T-helper 2 cell (primary cell): ENCODE data around the gene OR6B1.
"Not testable (repeated sequence)": the region's sequence is repeated elsewhere in the genome, so short reads cannot be mapped to it uniquely, and the experiment has no call there.

Experiments
- DNase-seq, 5 experiments: peaks; one replicate each; pipeline versions ENCODE4 v3.0.0 to v3.0.0-alpha.2; 2012 to 2022

The OR6B1 gene

DNA sequence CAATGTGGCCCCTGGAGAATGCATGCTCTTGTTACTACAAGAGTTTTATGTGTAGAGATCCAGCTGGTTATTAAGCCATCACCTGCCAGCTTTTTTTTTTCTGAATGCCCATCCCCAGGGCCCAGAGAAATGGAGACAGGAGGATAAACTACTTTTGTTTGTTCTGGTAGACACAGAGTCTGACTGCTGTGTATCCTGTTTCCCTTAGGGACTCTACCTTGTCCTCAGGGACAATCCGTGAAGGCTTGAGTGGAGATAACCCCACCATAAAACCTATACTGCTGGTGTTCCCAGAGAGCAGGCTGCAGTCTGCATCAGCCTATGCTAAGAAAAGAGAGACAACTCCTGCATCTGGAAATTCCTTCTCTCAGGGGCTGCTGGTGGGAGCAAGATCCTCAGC lies 48.5 kb downstream of the OR6B1 start, which contains the start of gene OR2A5:
Gene OR2A5 (plus strand): TSS at position 301 of the 400 bp plus-strand sequence. CDS start 1,454 bp downstream, outside the sequence.
- DNase-seq: no peak

DNA sequence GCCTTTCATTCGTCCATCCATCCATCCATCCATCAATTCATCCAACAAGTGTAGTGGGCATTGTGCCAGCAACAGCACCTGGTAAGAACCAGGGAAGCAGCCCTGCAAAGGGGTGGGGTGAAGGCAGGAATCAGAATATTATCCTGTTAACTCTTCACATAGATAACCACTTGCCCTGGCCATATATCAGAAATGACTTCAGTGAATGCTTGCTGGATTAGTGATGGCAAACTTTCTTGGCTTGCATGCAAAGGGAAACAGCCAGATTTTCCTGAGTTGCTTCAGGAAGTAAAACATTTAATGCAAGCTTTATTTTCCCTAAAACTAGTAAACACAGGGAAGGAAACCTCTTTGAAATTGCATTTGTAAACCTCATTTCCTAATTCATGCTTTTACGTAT lies 49.4 kb downstream of the OR6B1 start:
- no peak for DNase-seq

DNA sequence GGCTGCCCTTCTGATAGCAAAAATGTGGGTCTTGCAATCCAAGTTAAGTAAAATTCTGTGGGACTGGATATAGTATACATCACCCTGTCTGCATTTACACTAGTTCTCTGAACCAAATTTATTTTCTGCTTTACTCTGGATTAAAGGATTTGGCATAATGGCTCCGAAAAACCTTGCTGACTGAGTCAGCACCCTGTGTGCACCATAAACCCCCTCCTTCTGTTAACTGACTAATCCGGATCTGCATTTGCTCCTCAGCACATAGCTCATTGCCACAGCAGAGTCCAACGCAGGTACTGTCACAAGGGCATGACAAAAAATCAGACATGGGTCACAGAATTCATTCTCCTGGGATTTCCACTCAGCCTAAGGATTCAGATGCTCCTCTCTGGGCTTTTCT lies 50.0 kb downstream of the OR6B1 start:
- DNase-seq: no peak

DNA sequence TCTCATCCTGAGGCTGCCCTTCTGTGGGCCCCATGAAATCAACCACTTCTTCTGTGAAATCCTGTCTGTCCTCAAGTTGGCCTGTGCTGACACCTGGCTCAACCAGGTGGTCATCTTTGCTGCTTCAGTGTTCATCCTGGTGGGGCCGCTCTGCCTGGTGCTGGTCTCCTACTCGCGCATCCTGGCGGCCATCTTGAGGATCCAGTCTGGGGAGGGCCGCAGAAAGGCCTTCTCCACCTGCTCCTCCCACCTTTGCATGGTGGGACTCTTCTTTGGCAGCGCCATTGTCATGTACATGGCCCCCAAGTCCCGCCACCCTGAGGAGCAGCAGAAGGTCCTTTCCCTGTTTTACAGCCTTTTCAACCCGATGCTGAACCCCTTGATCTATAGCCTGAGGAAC lies 50.8 kb downstream of the OR6B1 start:
- not testable (repeated sequence) for DNase-seq

DNA sequence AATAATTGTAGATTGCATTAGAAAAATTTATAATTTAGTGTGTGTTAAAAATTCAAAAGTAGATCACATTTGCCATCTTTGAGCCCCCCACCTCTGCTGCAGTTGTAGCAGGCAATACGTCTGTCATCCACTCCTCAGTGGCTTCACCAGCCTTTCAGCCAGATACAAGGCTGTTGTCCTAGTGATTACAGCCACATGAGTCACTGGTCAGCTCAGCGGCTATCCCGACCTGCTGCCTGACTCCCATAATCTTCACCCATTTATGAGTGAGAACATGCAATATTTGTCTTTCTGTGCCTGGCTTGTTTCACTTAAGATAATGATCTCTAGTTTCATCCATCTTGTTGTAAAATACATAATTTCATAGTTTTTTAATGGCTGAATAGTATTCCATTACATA lies 57.8 kb downstream of the OR6B1 start:
- no peak for DNase-seq
